ENCODE results near the gene IFI44. TPM values are rescaled to one million over a fixed set of nuclear protein-coding genes. Genes with fewer than 3 reads are reported as not detected.
A peak's percentile ranks its signal among the peaks of the same experiment; 100 is the strongest.

IFI44 gene
- total RNA-seq, 1 donor from 2014 or later = 18.1 TPM

- no peak for DNase-seq (ENCODE audit: low read depth, low spot score)
Observed at GRCh38 chr1:78652019-78652560, 2.5 kb downstream of the IFI44 start.

GRCh38 chr1:78658901-78659300 is 9.3 kb downstream of the IFI44 start:
- DNase-seq (ENCODE audit: low read depth, low spot score) = no peak

- DNase-seq (ENCODE audit: low read depth, low spot score) = no peak
Observed at GRCh38 chr1:78663923-78664322, 14.3 kb downstream of the IFI44 start.

DNA sequence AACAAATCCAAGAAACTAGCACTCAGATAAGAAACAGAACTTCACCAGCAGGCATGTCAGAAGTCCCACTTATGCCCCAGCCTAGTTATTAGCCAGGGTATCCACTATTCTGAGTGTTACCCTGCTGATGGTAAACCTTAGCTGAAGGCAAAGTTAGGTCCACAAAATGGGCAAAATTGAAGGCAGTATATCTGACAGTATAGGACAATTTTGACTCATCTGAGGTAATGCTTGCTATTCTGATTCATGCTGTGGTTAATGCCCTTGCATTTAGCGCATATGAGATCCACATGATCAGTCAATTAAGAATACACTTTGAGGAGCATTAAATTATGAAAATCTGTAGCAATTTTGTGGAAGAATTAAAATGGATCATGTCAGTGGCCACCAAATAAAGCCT is 15.1 kb downstream of the IFI44 start:
- no peak for DNase-seq (ENCODE audit: low read depth, low spot score)

- DNase-seq (ENCODE audit: low read depth, low spot score) = no peak
Observed at GRCh38 chr1:78665809-78666208, 16.2 kb downstream of the IFI44 start.

DNA sequence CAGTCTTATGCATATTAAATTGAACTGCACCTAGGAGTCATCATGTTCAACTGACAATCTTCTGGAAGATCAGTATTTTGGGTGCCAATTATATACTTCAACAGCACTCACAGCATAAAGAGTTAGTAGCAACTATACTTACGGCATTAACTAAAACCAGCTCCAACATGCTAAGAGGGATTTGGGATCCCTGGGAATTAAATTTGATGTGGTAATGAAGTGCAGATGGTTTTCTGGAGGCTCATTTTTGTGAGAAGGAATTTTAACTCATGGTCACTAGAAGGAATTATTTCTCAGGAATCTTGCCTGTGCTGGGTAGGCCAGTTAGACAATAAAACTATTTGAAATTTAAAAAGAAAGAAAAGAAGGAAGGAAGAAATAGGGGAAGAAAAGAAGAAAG is 18.3 kb downstream of the IFI44 start:
- DNase-seq (ENCODE audit: low read depth, low spot score) = no peak

GRCh38 chr1:78668427-78668826 is 18.8 kb downstream of the IFI44 start:
- DNase-seq (ENCODE audit: low read depth, low spot score) = no peak

- DNase-seq (ENCODE audit: low read depth, low spot score) = no peak
Observed at GRCh38 chr1:78672428-78672827, 22.8 kb downstream of the IFI44 start.

DNA sequence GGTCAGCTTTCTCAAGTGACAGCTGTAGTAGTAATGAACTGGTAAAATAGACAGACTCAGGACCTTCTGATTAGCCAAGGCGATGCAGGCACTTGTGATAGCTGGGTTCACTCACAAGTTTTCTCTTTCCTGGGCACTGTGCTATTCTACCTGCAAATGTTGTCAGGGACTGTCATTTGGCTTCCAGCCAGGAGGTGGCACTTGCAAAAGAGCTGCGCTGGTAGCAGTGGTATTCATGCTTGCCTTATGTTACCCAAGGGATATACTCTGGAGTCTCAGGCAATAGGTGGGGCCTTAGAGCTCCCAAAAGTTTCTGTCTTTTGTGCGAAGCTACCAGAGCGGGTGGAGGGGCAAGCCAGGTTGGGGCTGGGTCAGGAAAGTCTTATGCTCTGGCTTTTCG is 23.5 kb downstream of the IFI44 start:
- DNase-seq (ENCODE audit: low read depth, low spot score) = no peak

- DNase-seq (ENCODE audit: low read depth, low spot score) = peak; percentile 51
Observed at GRCh38 chr1:78676347-78676982, 26.8 kb downstream of the IFI44 start.

- DNase-seq (ENCODE audit: low read depth, low spot score) = no peak
Observed at GRCh38 chr1:78676993-78677392, 27.4 kb downstream of the IFI44 start.

DNA sequence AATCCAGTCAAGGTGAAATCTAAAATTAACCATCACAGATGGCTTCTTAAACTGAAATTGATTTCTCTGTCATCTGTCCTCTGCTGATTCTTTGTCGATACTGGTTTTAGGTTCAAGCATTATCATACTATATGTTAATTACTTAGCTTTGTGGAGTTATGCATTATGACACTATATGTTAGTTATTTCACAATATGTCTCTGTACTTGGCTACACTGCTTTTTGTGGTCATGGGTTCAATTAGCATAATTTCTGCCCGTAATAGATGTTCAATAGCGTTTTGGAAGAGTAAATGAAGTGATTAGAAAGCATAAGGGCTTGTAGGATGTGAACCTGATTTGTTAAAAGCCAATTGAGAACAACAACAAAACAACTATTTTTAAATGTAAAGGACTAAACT is 28.2 kb downstream of the IFI44 start:
- no peak for DNase-seq (ENCODE audit: low read depth, low spot score)

DNA sequence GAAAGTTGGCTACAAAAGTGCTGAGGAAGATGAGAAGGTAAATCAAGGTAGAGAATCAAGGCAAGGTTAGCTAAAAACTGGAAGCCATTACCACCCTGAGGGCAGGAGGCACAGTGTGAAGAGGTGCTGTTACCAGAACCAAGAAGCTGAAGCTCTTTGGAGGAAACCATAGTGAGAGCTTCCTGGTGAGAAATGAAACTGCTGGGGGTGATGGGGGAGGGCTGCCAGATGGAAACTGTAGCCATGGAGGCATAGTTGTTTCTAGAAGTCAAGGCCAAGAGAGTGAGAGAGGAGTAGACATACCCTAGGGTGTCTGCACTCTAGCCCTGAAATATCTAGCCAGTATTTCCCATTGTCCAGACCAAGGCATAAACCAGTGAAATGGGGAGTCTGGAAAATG is 28.7 kb downstream of the IFI44 start:
- DNase-seq (ENCODE audit: low read depth, low spot score) = no peak

- no peak for DNase-seq (ENCODE audit: low read depth, low spot score)
Observed at GRCh38 chr1:78681265-78681664, 31.6 kb downstream of the IFI44 start.

- no peak for DNase-seq (ENCODE audit: low read depth, low spot score)
Observed at GRCh38 chr1:78682496-78682895, 32.9 kb downstream of the IFI44 start.

GRCh38 chr1:78683079-78683478 is 33.4 kb downstream of the IFI44 start:
- no peak for DNase-seq (ENCODE audit: low read depth, low spot score)

DNA sequence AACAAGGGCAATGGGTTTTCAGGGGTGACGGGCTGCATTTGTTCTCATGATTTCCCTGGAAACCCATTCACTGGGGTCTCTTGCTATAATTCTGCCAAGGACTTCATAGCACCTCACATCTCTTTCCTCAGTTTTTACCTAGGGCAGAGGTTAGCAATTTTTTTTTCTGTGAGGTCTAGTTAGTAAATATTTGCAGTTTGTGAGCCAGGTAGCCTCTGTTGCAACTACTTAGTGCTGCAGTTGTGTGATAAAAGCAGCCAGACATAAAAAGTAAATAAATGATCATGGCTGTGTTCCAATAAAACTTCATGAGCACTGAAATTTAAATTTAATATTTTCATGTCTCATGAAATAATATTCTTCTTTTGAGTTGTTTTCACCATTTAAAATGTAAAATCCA is 37.7 kb downstream of the IFI44 start:
- DNase-seq (ENCODE audit: low read depth, low spot score) = no peak

DNA sequence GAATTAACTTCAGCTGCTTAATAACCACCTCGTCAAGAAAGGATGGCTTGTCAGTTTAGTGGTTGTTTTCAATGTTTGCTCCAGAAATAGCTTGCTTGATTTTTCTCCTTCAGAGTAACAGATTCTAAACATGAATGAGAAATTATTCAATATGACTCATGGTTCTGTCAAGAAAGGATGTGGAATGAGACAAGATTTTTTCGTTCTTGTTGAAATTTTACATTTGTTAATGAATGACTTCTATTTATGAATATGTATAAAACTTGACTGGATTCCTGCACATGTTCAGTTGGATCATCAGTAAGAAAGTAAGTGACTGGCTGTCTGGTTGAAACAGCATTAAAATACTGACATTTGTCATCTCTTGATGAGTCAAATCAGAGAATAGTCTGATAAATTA is 38.3 kb downstream of the IFI44 start:
- no peak for DNase-seq (ENCODE audit: low read depth, low spot score)

- DNase-seq (ENCODE audit: low read depth, low spot score) = no peak
Observed at GRCh38 chr1:78688697-78689096, 39.1 kb downstream of the IFI44 start.

GRCh38 chr1:78690516-78690915 is 40.9 kb downstream of the IFI44 start:
- no peak for DNase-seq (ENCODE audit: low read depth, low spot score)

DNA sequence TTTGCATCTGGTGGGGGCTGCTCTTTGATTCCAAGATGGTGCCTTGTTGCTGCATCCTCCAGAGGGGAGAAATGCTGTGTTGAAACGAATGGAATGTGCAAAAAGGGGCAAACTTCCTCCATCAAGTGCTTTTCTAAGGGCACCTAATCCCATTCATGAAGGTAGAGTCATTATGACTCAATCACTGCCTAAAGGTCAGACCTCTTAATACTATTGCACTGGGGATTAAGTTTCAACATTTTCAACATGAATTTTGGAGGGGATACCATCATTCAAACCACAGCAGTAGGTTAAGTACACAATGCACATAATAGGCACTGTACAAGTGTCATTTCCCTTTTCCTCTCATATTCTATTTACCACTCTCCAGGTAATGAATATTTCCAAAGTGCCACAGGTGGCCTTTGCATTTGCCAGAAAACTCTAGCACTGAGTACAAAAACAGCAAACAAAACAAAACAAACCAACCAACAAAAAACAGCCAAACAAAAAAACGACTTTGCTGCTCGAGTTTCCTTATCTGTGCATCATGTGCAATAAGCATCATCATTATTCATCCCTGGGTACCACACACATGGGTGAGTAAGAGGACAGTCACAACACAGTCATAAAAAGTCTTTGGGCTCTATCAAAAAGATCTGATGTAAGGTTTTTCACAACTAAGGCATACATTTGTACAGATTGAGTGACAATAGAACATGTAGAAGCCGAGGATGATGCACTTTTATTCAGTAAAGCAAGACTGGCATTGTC is 42.5 kb downstream of the IFI44 start:
- no peak for DNase-seq (ENCODE audit: low read depth, low spot score)

DNA sequence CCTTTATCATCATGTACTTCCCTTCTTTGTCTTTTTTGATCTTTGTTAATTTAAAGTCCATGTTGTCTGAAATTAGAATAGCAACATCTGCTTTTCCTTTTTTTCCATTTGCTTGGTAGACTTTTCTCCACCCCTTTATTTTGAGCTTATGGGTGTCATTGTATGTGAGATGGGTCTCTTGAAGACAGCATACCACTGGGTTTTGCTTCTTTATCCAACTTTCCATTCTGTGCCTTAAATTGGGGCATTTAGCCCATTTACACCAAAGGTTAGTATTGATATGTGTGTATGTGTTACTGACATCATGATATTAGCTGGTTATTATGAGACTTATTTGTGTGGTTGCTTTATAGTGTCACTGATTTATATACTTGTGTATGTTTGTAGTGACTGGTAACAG is 50.2 kb downstream of the IFI44 start:
- DNase-seq (ENCODE audit: low read depth, low spot score) = no peak

GRCh38 chr1:78702426-78702825 is 52.8 kb downstream of the IFI44 start:
- DNase-seq (ENCODE audit: low read depth, low spot score) = no peak
